K562 (cell line): ENCODE results near the gene RPS2. TPM values are rescaled to one million over a fixed set of nuclear protein-coding genes. Genes with fewer than 3 reads are reported as not detected.

ENCODE experiments used
- DACH1 ChIP-seq: fragments of 450-650 bp; IDR thresholded peaks from 2 replicates; pipeline ENCODE4 v1.6.1; 2018; ENCODE audit not compliant: partially characterized antibody
- FOSL1 ChIP-seq: fragments of 200-800 bp; sonication (Bioruptor generic); conservative IDR thresholded peaks from 2 replicates; pipeline ENCODE4 v1.6.1; 2016; ENCODE audit warnings: missing genetic modification characterization, missing compliant biosample characterization
- GABPA ChIP-seq: fragments of 200-800 bp; sonication (Bioruptor generic); conservative IDR thresholded peaks from 2 replicates; pipeline ENCODE4 v1.6.1; 2016; ENCODE audit warnings: low read depth, missing genetic modification characterization, missing compliant biosample characterization
- HMG20A ChIP-seq: fragments of 450-650 bp; formaldehyde crosslinking; conservative IDR thresholded peaks from 2 replicates; pipeline ENCODE4 v1.4.0; 2020; ENCODE audit warnings: mild to moderate bottlenecking, mixed read lengths
- HOMEZ ChIP-seq: fragments of 250-450 bp; sonication (Bioruptor Pico); IDR thresholded peaks from 2 replicates; pipeline ENCODE4 v1.4.0; 2020; ENCODE audit warnings: mild to moderate bottlenecking, moderate library complexity
- RBBP5 ChIP-seq: fragments of 200-600 bp; sonication (generic); IDR thresholded peaks from 2 replicates; pipeline ENCODE4 v1.6.1; 2012; ENCODE audit warnings: borderline replicate concordance, mild to moderate bottlenecking, low read length, control low read depth, inconsistent platforms; ENCODE audit not compliant: insufficient read depth, poor library complexity, severe bottlenecking
- RCOR1 ChIP-seq, 2 experiments: IDR thresholded peaks; 2 replicates each; pipeline ENCODE4 v1.6.1; 2012; ENCODE audit warnings: low read depth in 2 of 2, low read length in 2 of 2, borderline replicate concordance in 1 of 2, improper control_type of control experiment in 1 of 2
- RFX7 ChIP-seq: fragments of 250-450 bp; sonication (Bioruptor Pico); IDR thresholded peaks from 2 replicates; pipeline ENCODE4 v1.5.1; 2021; ENCODE audit warnings: mild to moderate bottlenecking
- RNF219 ChIP-seq: fragments of 250-450 bp; sonication (Bioruptor Pico); IDR thresholded peaks from 2 replicates; pipeline ENCODE4 v1.5.0; 2022; ENCODE audit warnings: mild to moderate bottlenecking
- SP1 ChIP-seq: sonication (generic); formaldehyde crosslinking; IDR thresholded peaks from 2 replicates; pipeline ENCODE4 v1.8.1; 2022; ENCODE audit warnings: mild to moderate bottlenecking, missing genetic modification reagents
- SRSF1 ChIP-seq: fragments of 200-400 bp; formaldehyde crosslinking; IDR thresholded peaks from 2 replicates; pipeline ENCODE4 v1.6.1; 2017; ENCODE audit warnings: mild to moderate bottlenecking, low read depth, low read length, moderate library complexity
- THAP12 ChIP-seq: fragments of 250-450 bp; sonication (Bioruptor Pico); IDR thresholded peaks from 2 replicates; pipeline ENCODE4 v1.9.0; 2021; ENCODE audit warnings: mild to moderate bottlenecking, inconsistent platforms
- ZEB2 ChIP-seq: fragments of 450-650 bp; IDR thresholded peaks from 2 replicates; pipeline ENCODE4 v1.6.1; 2016
- ZNF512 ChIP-seq: IDR thresholded peaks from 2 replicates; pipeline ENCODE4 v1.6.1; 2016; ENCODE audit warnings: missing genetic modification characterization, missing compliant biosample characterization
- polyA plus RNA-seq, 8 experiments: library from polyadenylated mRNA; depleted of rRNA in 4 of 8; stranded (reverse) in 5 of 8; unstranded in 3 of 8; fragments of >200 nt; fragmentation: Nextera tagmentation in 2 of 8; fragmentation: Illumina TruSeq in 1 of 8; extraction: Ambion mirVana in 2 of 8; extraction: Trizol in 1 of 8; gene quantifications; 2 replicates each; pipeline versions ENCODE4 v1.2.1 to v1.2.3, GENCODE V29; 2011 to 2014; ENCODE audit warnings: inconsistent platforms in 1 of 8, missing spikeins in 1 of 8
- total RNA-seq, 7 experiments: library from RNA; depleted of rRNA in 6 of 7; stranded (reverse); fragments of >200 nt in 6 of 7; fragmentation: Illumina TruSeq in 2 of 7; extraction: Trizol in 2 of 7; gene quantifications; 2 replicates each; pipeline versions ENCODE4 v1.2.1 to v1.2.3, GENCODE V29; 2011 to 2021; ENCODE audit warnings: low replicate concordance in 1 of 7
- TF ChIP-seq, protein P1 (sequence below): fragments of 450-650 bp; IDR thresholded peaks from 2 replicates; pipeline ENCODE4 v1.6.1; 2016; ENCODE audit warnings: low read depth, mild to moderate bottlenecking, moderate library complexity

Gene RPS2
- total and polyA plus RNA-seq, 9 of the 15 experiments (the other 6 are each of a cell fraction or from before 2014, with no cell fraction given): 834 to 4,794 (median 3,793) TPM

- TF ChIP-seq THAP12 (CRISPR knock-in tag) (peak; percentile 85; the same call in 1 of the 2 replicates), SRSF1 (peak; percentile 52; the same call in 1 of the 2 replicates), FOSL1 (tag) (peak; percentile 53; the same call in 1 of the 2 replicates), RFX7 (CRISPR knock-in tag) (no peak), SP1 (CRISPR knock-in tag) (peak; percentile 79; the same call in 1 of the 2 replicates), RBBP5 (peak; percentile 92), RNF219 (CRISPR knock-in tag) (no peak), HOMEZ (0 out of 2 replicates have a peak, but pooled peaks have one; percentile 53), RCOR1 (IDR thresholded peaks at IDR 0.05; ENCODE audit: borderline replicate concordance in 1 of 2, low read depth in 2 of 2, low read length in 2 of 2) (peak in 1 of 2 experiments; percentile 3; a peak in 2 of 4 replicates), HMG20A (CRISPR knock-in tag) (no peak), ZNF512 (tag) (no peak), GABPA (tag) (peak; percentile 66), DACH1 (no peak), ZEB2 (no peak)
- TF ChIP-seq, protein P1, sequence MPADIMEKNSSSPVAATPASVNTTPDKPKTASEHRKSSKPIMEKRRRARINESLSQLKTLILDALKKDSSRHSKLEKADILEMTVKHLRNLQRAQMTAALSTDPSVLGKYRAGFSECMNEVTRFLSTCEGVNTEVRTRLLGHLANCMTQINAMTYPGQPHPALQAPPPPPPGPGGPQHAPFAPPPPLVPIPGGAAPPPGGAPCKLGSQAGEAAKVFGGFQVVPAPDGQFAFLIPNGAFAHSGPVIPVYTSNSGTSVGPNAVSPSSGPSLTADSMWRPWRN: peak; percentile 33; the same call in 1 of the 2 replicates
These were observed 19.1 kb upstream of the RPS2 start, which contains the start of gene GFER (continued) for GRCh38 chr16:1983544-1984346.
